Non-pigmented ciliary epithelial cell (primary cell): Measurements from ENCODE around the gene SLC48A1.

Experiments used
- DNase-seq: peaks from one replicate; pipeline ENCODE4 v3.0.0-alpha.2; 2010; ENCODE audit warnings: low read depth

SLC48A1 gene

GRCh38 chr12:47777151-47777550 lies 4.1 kb downstream of the SLC48A1 start:
- no peak for DNase-seq

- DNase-seq = no peak
These were observed 4.9 kb downstream of the SLC48A1 start for GRCh38 chr12:47777741-47778558.

DNA sequence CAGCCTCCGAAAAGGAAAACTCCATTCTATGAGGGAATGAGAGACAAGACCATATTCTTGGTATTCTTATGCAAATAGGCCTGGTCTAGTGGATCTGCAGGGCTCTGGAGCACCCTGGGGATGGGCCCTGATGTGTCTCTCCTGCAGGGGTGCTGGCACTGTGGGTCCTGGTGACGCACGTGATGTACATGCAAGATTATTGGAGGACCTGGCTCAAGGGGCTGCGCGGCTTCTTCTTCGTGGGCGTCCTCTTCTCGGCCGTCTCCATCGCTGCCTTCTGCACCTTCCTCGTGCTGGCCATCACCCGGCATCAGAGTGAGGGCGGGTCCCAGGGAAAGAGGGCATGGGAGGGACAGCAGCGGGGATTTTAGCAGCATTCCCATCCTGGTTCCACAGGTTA lies 5.8 kb downstream of the SLC48A1 start:
- no peak for DNase-seq

DNA sequence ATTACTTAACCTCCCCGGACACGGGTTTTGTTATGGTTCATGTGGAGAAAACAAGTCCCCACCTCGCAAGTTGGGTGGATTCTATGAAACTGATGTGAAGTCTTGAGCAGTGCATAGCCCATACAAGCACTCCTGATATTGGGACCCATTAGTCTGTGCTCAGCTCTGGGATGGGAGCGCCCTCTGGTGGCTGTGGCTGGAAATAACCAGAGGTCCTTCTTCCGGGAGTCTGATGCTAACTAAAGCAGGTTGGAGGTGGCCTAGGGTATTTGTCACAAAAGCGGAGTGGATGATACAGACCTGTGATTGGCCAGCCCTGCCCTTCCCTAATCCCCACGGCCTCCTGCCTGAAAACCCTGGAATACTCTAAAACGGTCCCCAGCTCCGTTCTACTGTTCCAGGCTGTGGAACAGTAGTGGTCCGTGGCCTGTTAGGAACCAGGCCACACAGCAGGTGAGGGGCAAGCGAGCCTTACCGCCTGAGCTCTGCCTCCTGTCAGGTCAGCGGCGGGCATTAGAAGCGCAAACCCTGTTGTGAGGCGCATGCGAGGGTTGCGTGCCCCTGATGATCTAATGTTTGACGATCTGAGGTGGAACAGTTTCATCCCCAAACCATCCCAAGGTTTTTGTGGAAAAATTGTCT lies 6.4 kb downstream of the SLC48A1 start:
- peak; percentile 50 for DNase-seq

DNA sequence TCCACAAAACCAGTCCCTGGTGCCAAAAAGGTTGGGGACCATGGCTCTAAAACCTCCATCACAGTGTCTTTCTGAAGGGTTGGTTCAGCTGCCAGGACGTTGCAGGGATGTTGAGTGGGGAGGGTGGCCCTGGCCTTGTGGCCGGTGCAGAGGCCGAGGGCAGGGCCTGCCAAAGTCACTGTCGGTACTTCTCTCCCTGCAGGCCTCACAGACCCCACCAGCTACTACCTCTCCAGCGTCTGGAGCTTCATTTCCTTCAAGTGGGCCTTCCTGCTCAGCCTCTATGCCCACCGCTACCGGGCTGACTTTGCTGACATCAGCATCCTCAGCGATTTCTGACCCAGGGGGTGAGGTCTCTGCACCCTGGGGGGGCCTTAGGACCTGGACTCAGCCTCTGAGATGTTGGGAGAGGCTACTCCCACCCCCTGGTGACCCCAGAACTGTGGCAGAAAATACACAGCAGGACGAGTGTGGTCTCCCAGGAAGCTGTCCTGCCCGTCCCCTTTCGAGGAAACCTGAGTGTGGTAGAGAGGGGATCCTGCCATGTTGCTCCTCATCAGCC lies 7.0 kb downstream of the SLC48A1 start:
- DNase-seq = no peak

GRCh38 chr12:47781479-47782371 lies 8.7 kb downstream of the SLC48A1 start:
- DNase-seq = no peak

DNA sequence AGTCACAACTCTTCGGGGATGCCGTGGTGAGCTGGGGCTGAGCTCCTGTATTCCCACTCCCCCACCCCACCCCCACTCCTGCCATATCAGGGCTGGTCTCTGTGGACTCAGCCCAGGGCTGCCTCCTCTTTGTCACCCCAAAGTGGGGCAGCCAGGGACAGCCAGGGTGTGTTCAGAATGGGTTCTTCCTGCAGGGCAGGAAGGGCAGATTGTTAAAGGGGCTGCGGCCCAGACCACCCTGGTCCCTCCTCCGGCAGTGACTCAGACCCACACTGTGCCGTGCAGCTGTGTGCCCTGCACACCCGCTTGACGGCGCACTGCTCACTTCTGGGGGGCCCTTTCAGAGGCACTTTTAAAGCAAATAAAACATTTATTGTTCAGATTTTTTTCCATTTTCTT lies 9.3 kb downstream of the SLC48A1 start:
- no peak for DNase-seq

- DNase-seq = no peak
These were observed 10.2 kb downstream of the SLC48A1 start for GRCh38 chr12:47783024-47783755.

- DNase-seq = no peak
These were observed 11.1 kb downstream of the SLC48A1 start for GRCh38 chr12:47783821-47784819.

DNA sequence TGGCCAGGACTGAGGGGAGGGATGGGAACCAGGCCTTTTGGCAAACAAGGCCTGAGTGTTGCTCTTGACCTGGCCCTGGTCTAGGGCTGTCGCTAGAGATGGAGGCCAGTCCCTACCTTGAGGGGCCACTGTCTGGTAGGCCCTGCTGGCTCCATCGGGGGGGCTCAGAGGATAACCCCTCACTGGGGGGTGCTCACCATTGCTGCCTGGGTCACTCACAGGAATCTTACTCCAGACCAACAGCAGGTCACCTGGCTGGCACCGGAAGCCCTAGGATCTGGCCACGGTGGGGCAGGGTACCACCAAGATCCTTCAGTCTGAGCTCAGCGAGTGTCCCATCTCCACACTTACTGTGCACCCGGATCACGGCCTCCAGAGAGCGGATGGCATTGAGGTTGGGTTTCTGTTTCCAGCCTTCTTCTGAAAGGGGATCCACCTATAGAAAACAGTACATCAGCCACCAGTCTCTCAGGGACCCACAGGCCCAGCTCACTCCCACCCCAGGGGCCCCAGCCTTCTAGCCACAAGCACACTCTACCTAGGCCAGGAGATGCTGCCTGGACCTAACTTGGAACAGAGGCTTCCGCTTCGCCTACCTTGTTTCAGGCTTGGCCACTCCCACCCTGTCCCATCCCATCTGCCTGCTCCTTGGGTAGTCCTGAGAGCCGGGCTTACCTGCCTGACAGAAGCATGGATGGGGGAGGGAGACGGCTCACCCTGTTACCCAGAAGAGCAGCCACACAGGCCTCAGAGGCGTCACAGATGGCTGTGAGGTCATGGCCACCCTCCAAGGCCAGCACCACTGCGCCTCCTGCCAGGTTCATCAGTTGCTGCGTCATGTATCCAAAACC lies 12.2 kb downstream of the SLC48A1 start:
- DNase-seq = no peak

GRCh38 chr12:47785887-47786661 lies 13.0 kb downstream of the SLC48A1 start:
- no peak for DNase-seq

- DNase-seq = no peak
These were observed 13.7 kb downstream of the SLC48A1 start for GRCh38 chr12:47786662-47787280.

GRCh38 chr12:47787596-47788319 lies 14.7 kb downstream of the SLC48A1 start:
- no peak for DNase-seq

DNA sequence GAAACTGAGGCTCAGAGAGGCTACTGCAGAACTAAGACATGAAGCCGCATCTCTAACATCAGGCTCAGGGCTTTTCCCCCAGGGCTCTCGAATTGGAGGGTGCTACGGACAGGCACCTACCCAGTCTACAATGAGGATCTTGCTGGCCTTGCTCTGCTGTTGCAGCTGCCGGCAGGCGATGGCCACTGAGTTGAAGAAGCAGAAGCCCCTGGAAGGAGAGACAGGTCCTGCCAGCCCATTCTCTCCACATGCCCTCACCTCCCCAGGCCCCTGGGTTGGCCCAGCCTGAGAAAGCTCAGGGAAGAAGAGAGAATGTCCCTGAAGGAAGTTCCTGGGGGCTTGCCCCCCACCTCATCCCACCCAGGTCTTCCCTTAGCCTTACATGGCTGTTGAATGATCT lies 16.1 kb downstream of the SLC48A1 start:
- no peak for DNase-seq

DNA sequence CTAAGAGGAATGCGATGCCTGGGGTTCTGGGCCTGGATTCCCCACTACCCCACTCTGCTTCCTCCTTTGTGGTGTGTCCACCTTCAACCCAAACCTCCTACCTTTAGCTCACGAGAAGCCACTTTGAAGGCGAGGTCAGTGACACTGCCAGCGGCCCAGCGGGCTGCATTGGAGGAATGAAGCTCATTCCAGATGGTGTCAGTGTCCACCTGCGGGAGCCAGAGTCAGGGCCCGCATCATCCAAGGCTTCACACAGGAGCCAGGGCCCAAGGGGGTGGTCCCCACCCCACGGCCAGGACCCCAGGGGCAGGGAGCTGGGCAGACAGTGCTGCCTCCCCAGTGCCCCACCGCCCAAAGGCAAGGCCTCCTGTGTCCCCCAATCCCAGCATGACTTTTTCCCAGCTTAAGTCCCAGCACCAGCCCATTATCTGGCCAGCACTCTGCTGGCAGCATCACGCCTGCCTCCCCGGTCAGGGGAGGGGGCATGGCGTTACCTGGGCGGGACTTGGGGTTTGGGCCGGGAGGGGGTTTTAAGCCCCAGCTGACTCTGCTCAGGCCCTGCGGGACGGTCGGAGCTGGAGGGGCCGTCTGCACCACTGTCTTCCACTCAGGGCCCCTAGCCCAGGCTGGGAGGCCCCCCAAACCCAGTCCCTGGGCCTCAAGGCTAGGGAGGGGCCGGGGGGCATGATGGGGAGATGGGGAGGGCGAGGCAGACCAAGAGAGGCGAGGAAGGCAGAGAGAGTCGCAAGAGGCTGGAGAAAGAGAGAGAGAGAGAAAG lies 16.9 kb downstream of the SLC48A1 start:
- DNase-seq = no peak

DNA sequence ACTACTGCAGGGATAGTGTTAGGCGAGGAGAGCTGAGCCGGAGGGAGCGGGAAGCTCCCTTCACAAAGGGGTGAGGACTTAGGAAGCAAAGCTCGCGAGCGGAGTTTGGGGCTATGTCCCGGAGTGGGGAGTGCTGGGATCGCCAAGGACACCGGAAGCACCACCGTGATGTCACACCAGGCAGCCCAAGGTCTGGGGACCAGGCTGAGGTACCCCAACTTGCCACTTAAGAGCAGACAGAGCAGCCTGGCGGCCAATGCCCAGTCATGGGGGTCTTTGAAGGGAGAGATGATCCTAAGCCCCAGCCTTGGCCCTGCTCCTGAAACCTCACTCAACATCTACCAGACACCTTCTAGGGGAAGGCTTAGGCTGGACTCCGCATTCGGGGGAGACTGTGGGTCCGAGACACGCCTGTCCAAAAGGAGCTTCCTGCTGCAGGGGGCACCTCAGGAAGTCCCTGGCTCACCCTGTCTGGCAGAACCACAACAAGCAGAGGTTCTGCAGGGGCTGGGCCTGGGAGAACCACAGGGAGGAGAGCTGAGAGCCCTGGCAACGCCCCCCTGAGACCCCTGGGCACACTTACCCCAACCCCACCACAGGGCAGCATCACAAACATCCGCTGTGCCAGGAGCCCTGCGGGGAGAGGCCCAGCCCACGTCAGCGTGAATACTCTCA lies 17.8 kb downstream of the SLC48A1 start:
- DNase-seq = no peak
